GM23338 (cell line): ENCODE data around the gene NHS. TPM values are rescaled to one million over a fixed set of nuclear protein-coding genes. Genes with fewer than 3 reads are reported as not detected.

Experiments
- ATAC-seq: fragments of 200-7000 bp; cut with Tn5 transposase; 3 replicates; pipeline ENCODE4 v1.9.1; 2020
- DNase-seq: peaks from one replicate; pipeline ENCODE4 v3.0.0-alpha.2; 2015; ENCODE audit warnings: low spot score
- H2AFZ ChIP-seq: fragments of 200-600 bp; sonication (generic); 2 replicates; pipeline ENCODE4 v1.8.0; 2016; ENCODE audit warnings: antibody characterized with exemption, mild to moderate bottlenecking, moderate library complexity
- H3F3A ChIP-seq: fragments of 200-600 bp; sonication (generic); replicated peaks from 2 replicates; pipeline ENCODE4 v1.8.0; 2017; ENCODE audit warnings: antibody characterized with exemption, mixed run types, low read depth
- H3K27ac ChIP-seq: fragments of 200-600 bp; sonication (generic); 2 replicates; pipeline ENCODE4 v1.6.1; 2016; ENCODE audit warnings: low read depth
- H3K27me3 ChIP-seq: fragments of 200-600 bp; sonication (generic); 2 replicates; pipeline ENCODE4 v1.8.0; 2016; ENCODE audit warnings: mild to moderate bottlenecking, mixed run types, moderate library complexity; ENCODE audit not compliant: insufficient read depth
- H3K36me3 ChIP-seq: fragments of 200-600 bp; sonication (generic); 2 replicates; pipeline ENCODE4 v1.8.0; 2016; ENCODE audit warnings: mild to moderate bottlenecking; ENCODE audit not compliant: insufficient read depth
- H3K4me1 ChIP-seq: fragments of 200-600 bp; sonication (generic); 2 replicates; pipeline ENCODE4 v1.8.0; 2016; ENCODE audit warnings: mild to moderate bottlenecking, moderate library complexity; ENCODE audit not compliant: insufficient read depth
- H3K4me2 ChIP-seq: fragments of 200-600 bp; sonication (generic); 2 replicates; pipeline ENCODE4 v1.7.1; 2017; ENCODE audit warnings: mixed run types
- H3K4me3 ChIP-seq: fragments of 200-600 bp; sonication (generic); 2 replicates; pipeline ENCODE4 v1.6.1; 2016; ENCODE audit warnings: mixed run types
- H3K79me2 ChIP-seq: fragments of 200-600 bp; sonication (generic); replicated peaks from 2 replicates; pipeline ENCODE4 v1.8.0; 2017; ENCODE audit warnings: mild to moderate bottlenecking; ENCODE audit not compliant: insufficient read depth
- H3K9me2 ChIP-seq: fragments of 200-600 bp; sonication (generic); 2 replicates; pipeline ENCODE4 v1.8.0; 2017; ENCODE audit not compliant: insufficient read depth
- H4K20me1 ChIP-seq: fragments of 200-600 bp; sonication (generic); replicated peaks from 2 replicates; pipeline ENCODE4 v1.8.0; 2017; ENCODE audit warnings: mild to moderate bottlenecking; ENCODE audit not compliant: insufficient read depth
- H3K27ac Mint-ChIP-seq: 2 replicates; pipeline ENCODE4 v1.8.0; 2020; ENCODE audit warnings: inconsistent platforms, mild to moderate bottlenecking, moderate library complexity, mixed read lengths
- H3K27me3 Mint-ChIP-seq: 3 replicates; pipeline ENCODE4 v1.8.0; 2022; ENCODE audit warnings: low read depth, mild to moderate bottlenecking, moderate library complexity, mixed read lengths, inconsistent platforms; ENCODE audit not compliant: insufficient read depth, poor library complexity
- H3K36me3 Mint-ChIP-seq: 3 replicates; pipeline ENCODE4 v1.8.0; 2021; ENCODE audit warnings: low read depth, mild to moderate bottlenecking, inconsistent platforms, moderate library complexity, mixed read lengths
- H3K4me1 Mint-ChIP-seq: 3 replicates; pipeline ENCODE4 v1.8.0; 2020; ENCODE audit warnings: mild to moderate bottlenecking, inconsistent platforms, mixed read lengths
- H3K4me3 Mint-ChIP-seq: 3 replicates; pipeline ENCODE4 v1.8.0; 2021; ENCODE audit warnings: moderate library complexity, mild to moderate bottlenecking, inconsistent platforms, mixed read lengths
- H3K9me3 Mint-ChIP-seq: 3 replicates; pipeline ENCODE4 v1.8.0; 2020; ENCODE audit warnings: moderate library complexity, mild to moderate bottlenecking, inconsistent platforms, mixed read lengths
- CTCF ChIP-seq, 2 experiments: fragments of 200-600 bp in 1 of 2; sonication (generic) in 1 of 2; conservative IDR thresholded peaks; 2 replicates each; pipeline versions ENCODE4 v1.5.1 to v1.6.1; 2016 to 2017; ENCODE audit warnings: antibody characterized with exemption in 2 of 2, low read depth in 2 of 2, mild to moderate bottlenecking in 2 of 2, moderate library complexity in 1 of 2
- EZH2 ChIP-seq: fragments of 200-600 bp; sonication (generic); IDR thresholded peaks from one replicate; pipeline ENCODE4 v1.8.0; 2017; ENCODE audit warnings: antibody characterized with exemption, mild to moderate bottlenecking, low read depth; ENCODE audit not compliant: unreplicated experiment
- EZH2phosphoT487 ChIP-seq: fragments of 200-600 bp; sonication (generic); IDR thresholded peaks from one replicate; pipeline ENCODE4 v1.8.1; 2018; ENCODE audit warnings: antibody characterized with exemption; ENCODE audit not compliant: unreplicated experiment
- STAT1 ChIP-seq: IDR thresholded peaks from one replicate; pipeline ENCODE4 v1.6.1; 2016; ENCODE audit warnings: antibody characterized with exemption; ENCODE audit not compliant: unreplicated experiment
- polyA plus RNA-seq: library from polyadenylated mRNA; unstranded; fragments of >200 nt; fragmentation: Nextera tagmentation; extraction: Ambion mirVana; gene quantifications from 2 replicates; pipeline ENCODE4 v1.2.1, GENCODE V29; 2016
- total RNA-seq: library from RNA; depleted of rRNA; stranded (reverse); fragments of >200 nt; shearing (Covaris generic); gene quantifications from 2 replicates; pipeline ENCODE4 v1.2.3, GENCODE V29; 2014

NHS gene
- total and polyA plus RNA-seq, 2 experiments from 2014 or later, result 1.8 to 8.2 TPM

- Histone ChIP-seq H3K4me1 (peaks cover 12% of the 10 kb centered on the region; the same call in 1 of the 2 replicates), H3F3A (no peaks in the 10 kb centered on the region), H3K79me2 (no peaks in the 10 kb centered on the region), H3K9me2 (no peaks in the 10 kb centered on the region), H3K27ac (no peak overlapping the region), H4K20me1 (peaks cover 4% of the 10 kb centered on the region; the same call in 1 of the 2 replicates), H3K4me2 (peak overlapping the region; percentile 88), H3K36me3 (no peaks in the 10 kb centered on the region), H3K4me3 (peak overlapping the region; percentile 65), H2AFZ (no peak overlapping the region), H3K27me3 (peaks cover 33% of the 10 kb centered on the region)
- H3K27ac Mint-ChIP-seq, result no peak overlapping the region
- peaks cover 8% of the 10 kb centered on the region for H3K36me3 Mint-ChIP-seq
- peaks cover 12% of the 10 kb centered on the region for H3K4me1 Mint-ChIP-seq
- ATAC-seq (peak; percentile 19), DNase-seq (peak; percentile 36)
- TF ChIP-seq STAT1 (no peak), EZH2 (peak; percentile 44)
- peak overlapping the region; percentile 75 for H3K4me3 Mint-ChIP-seq
- H3K9me3 Mint-ChIP-seq, result peaks cover 7% of the 10 kb centered on the region; the same call in 2 of the 3 replicates
- H3K27me3 Mint-ChIP-seq, result peaks cover 29% of the 10 kb centered on the region
Measured at GRCh38 chrX:17375637-17376430, 834 bp downstream of the NHS start.

- peak; percentile 15 for DNase-seq
- peak overlapping the region; percentile 52 for H2AFZ ChIP-seq
- peaks cover 4% of the 10 kb centered on the region; the same call in 1 of the 2 replicates for H4K20me1 ChIP-seq
- H3K4me2 ChIP-seq, result peak overlapping the region; percentile 88
- peak overlapping the region; percentile 74 for H3K4me3 Mint-ChIP-seq
- no peak overlapping the region for H3K27ac ChIP-seq
- H3K4me3 ChIP-seq, result peak overlapping the region; percentile 65
- TF ChIP-seq EZH2phosphoT487 (no peak), CTCF (conservative IDR thresholded peaks at IDR 0.05; ENCODE audit: low read depth in 2 of 2) (0 out of 4 replicates have a peak, but pooled peaks of 1 of the 2 experiments have one; percentile 6)
- H3K27me3 Mint-ChIP-seq, result peaks cover 29% of the 10 kb centered on the region
- peaks cover 12% of the 10 kb centered on the region; the same call in 1 of the 2 replicates for H3K4me1 ChIP-seq
- H3K27ac Mint-ChIP-seq, result no peak overlapping the region
- peaks cover 33% of the 10 kb centered on the region for H3K27me3 ChIP-seq
- H3K9me3 Mint-ChIP-seq, result peaks cover 8% of the 10 kb centered on the region; the same call in 2 of the 3 replicates
- peaks cover 14% of the 10 kb centered on the region for H3K36me3 Mint-ChIP-seq
- H3K79me2 ChIP-seq, result no peaks in the 10 kb centered on the region
- H3F3A ChIP-seq, result no peaks in the 10 kb centered on the region
- no peaks in the 10 kb centered on the region for H3K9me2 ChIP-seq
- ATAC-seq, result peak; percentile 3
- no peaks in the 10 kb centered on the region for H3K36me3 ChIP-seq
- peaks cover 12% of the 10 kb centered on the region for H3K4me1 Mint-ChIP-seq
Measured at GRCh38 chrX:17376431-17377077, 1.6 kb downstream of the NHS start.
